Subcutaneous abdominal adipose tissue (tissue), 5 donors: ENCODE data around the gene CLDN6.
A peak's percentile ranks its signal among the peaks of the same experiment; 100 is the strongest.

Source experiments
- H3K27ac ChIP-seq: one replicate; pipeline ENCODE4 v1.7.0; 2013; ENCODE audit warnings: low read depth, mild to moderate bottlenecking, inconsistent platforms, low read length, moderate library complexity
- H3K27me3 ChIP-seq, 5 donors: one replicate each; pipeline ENCODE4 v1.7.0; 2013; ENCODE audit warnings: low read length in 5 of 5, inconsistent platforms in 1 of 5; ENCODE audit not compliant: control insufficient read depth in 5 of 5, insufficient read depth in 4 of 5
- H3K36me3 ChIP-seq, 5 donors: one replicate each; pipeline ENCODE4 v1.7.0; 2013; ENCODE audit warnings: low read length in 5 of 5; ENCODE audit not compliant: control insufficient read depth in 5 of 5, insufficient read depth in 5 of 5
- H3K4me1 ChIP-seq, 5 donors: one replicate each; pipeline ENCODE4 v1.7.0; 2013; ENCODE audit warnings: low read length in 5 of 5, mild to moderate bottlenecking in 3 of 5, moderate library complexity in 1 of 5; ENCODE audit not compliant: control insufficient read depth in 5 of 5, insufficient read depth in 5 of 5
- H3K4me3 ChIP-seq, 5 donors: one replicate each; pipeline ENCODE4 v1.7.0; 2013; ENCODE audit warnings: low read length in 5 of 5, low read depth in 1 of 5
- H3K9ac ChIP-seq, 5 donors: one replicate each; pipeline ENCODE4 v1.7.0; 2013; ENCODE audit warnings: low read length in 5 of 5, mild to moderate bottlenecking in 4 of 5, moderate library complexity in 3 of 5
- H3K9me3 ChIP-seq, 5 donors: one replicate each; pipeline ENCODE4 v1.7.0; 2013; ENCODE audit warnings: low read length in 5 of 5; ENCODE audit not compliant: control insufficient read depth in 5 of 5
- donor health status: healthy.
- donor health status: healthy.
- donor health status: healthy.
- donor health status: healthy.
- donor health status: healthy.

CLDN6 gene

DNA sequence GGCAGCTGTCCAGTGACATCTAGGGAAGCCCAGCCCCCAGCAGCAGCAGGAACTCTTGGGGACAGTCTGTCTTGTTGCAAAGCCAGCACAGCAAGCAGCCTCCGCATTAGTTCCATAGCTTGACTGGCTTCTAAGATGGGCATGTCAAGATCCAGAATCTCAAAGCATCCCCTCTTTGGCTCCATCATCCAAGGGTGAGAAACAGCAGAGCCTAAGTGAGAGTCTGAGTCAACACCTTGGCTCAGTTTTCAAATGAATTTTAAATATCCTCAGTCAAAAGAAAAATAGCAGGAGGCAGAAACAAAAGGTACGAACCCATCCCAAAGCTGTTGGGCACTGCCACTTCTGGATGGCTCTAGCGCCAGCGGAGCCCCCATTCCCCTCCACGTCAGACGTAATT is 3.0 kb downstream of the CLDN6 start:
- Histone ChIP-seq H3K9me3 (no peaks in the 10 kb centered on the region), H3K9ac (no peak overlapping the region), H3K27ac (no peak overlapping the region), H3K4me1 (peaks cover 0 to 9% (median 4%) of the 10 kb centered on the region in 5 donors), H3K36me3 (no peaks in the 10 kb centered on the region), H3K27me3 (peaks cover 30 to 62% (median 42%) of the 10 kb centered on the region in 5 donors), H3K4me3 (no peak overlapping the region)

DNA sequence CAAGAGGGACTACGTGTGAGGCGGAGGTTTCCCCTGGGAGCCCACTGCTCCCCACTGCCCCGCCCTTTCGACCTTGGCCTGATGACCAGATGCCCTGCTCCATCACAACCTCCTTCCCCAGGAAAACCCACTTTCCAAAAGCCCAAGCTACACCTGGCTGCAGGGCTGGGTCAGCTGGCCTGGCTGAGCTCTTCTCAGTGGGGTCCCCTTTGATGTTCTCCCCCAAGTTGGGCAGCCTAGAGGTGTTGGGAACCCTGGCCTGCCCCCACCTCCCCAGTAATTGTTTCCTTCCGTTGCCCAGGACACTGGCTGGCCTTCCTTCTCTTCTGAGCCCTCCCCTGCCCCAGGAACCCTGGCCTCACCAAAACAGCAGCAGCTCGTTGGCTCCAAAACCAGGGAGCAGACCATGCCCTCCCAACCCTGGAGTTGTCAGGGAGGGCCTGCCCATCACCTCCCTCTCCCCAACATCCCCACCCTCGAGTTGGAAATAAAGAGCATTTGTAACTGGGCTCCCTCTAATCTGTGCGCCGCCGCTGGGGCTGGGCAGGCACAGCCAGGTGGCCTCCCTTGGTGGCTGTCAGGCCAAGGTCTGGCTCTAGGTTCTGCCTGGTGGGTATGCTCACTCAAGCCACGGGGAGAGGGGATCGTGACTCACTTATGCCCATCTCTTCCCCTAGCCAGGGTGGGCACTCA is 3.8 kb downstream of the CLDN6 start:
- no peaks in the 10 kb centered on the region for H3K9me3 ChIP-seq
- peaks cover 34 to 68% (median 47%) of the 10 kb centered on the region in 5 donors for H3K27me3 ChIP-seq
- no peak overlapping the region for H3K4me3 ChIP-seq
- no peak overlapping the region for H3K27ac ChIP-seq
- no peaks in the 10 kb centered on the region for H3K36me3 ChIP-seq
- H3K9ac ChIP-seq: no peak overlapping the region
- H3K4me1 ChIP-seq: peaks cover 0 to 6% (median 0%) of the 10 kb centered on the region in 5 donors

DNA sequence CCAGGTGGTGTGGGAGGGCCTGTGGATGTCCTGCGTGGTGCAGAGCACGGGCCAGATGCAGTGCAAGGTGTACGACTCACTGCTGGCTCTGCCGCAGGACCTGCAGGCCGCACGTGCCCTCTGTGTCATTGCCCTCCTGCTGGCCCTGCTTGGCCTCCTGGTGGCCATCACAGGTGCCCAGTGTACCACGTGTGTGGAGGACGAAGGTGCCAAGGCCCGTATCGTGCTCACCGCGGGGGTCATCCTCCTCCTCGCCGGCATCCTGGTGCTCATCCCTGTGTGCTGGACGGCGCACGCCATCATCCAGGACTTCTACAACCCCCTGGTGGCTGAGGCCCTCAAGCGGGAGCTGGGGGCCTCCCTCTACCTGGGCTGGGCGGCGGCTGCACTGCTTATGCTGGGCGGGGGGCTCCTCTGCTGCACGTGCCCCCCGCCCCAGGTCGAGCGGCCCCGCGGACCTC is 4.5 kb downstream of the CLDN6 start:
- H3K27ac ChIP-seq: no peak overlapping the region
- no peaks in the 10 kb centered on the region for H3K9me3 ChIP-seq
- no peaks in the 10 kb centered on the region for H3K36me3 ChIP-seq
- no peak overlapping the region for H3K4me3 ChIP-seq
- H3K9ac ChIP-seq: no peak overlapping the region
- H3K27me3 ChIP-seq: peaks cover 36 to 70% (median 51%) of the 10 kb centered on the region in 5 donors
- peaks cover 0 to 8% (median 2%) of the 10 kb centered on the region in 5 donors for H3K4me1 ChIP-seq

DNA sequence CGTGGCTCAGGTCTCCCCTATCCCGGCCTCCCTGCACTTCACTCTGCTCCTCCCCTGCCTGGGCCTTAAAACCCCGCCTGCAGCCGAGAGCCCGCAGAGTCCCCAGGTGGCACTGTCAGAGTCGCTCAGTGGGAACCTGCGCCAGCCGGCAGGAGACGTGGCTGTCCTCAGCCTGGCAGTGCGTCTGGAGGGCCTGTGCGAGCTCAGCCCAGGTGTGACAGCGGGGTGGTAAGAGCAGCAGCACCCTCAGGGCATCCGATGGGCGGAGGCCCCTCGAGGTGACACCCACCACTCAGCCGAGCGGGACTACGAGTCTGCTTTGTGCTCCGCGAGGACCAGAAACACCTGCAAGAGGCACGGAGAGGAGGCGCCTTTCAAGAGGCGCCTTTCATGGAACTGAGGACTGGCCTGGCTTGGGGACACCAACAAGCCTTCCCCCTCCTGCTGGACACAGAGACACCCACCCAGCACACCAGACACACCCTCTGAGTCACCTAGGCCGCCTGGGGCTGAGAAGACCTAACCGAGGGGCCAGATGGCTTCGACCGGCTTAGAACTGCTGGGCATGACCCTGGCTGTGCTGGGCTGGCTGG is 5.1 kb downstream of the CLDN6 start, which contains the start of gene CLDN9:
Gene CLDN9, plus strand, starts transcription at position 96 of the 593 bp plus-strand sequence. Its CDS starts 440 bp downstream, at position 536.
- Histone ChIP-seq H3K9ac (no peak within 1 kb of the TSS), H3K4me3 (no peak within 1 kb of the TSS)

DNA sequence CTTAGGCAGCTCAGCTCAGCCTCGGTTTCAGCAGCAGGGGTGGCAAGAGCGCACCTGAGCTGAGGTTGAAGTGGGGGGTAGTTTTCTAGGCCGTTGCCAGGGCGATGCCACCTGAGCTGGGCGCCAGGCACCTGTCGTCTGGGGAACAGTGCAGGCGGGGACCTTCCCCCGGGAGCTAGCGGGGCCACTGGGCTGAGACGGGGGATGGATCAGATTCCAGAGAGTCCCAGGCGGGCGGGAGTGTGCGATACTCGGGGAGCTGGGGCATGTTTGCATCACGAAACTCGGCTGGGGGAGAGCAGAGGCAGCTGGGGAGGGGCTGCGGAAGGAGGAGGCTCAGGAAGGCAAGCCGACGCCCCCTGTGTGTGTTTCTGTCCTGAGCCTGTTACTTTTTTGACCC is 5.7 kb downstream of the CLDN6 start:
- Histone ChIP-seq H3K4me3 (no peak overlapping the region), H3K9ac (no peak overlapping the region), H3K36me3 (no peaks in the 10 kb centered on the region), H3K9me3 (no peaks in the 10 kb centered on the region), H3K4me1 (peaks cover 0 to 16% (median 14%) of the 10 kb centered on the region in 5 donors), H3K27me3 (peaks cover 43 to 72% (median 54%) of the 10 kb centered on the region in 5 donors), H3K27ac (no peak overlapping the region)

More for the DNA sequence above, 5.1 kb downstream of the CLDN6 start, which contains the start of gene CLDN9:
- no peak within 1 kb of the TSS for H3K27ac ChIP-seq
- H3K4me1 ChIP-seq: peaks cover 0 to 9% (median 7%) of the 10 kb centered on the region in 5 donors
- no peaks in the 10 kb centered on the region for H3K9me3 ChIP-seq
- peaks cover 38 to 70% (median 52%) of the 10 kb centered on the region in 5 donors for H3K27me3 ChIP-seq
- no peaks in the 10 kb centered on the region for H3K36me3 ChIP-seq

DNA sequence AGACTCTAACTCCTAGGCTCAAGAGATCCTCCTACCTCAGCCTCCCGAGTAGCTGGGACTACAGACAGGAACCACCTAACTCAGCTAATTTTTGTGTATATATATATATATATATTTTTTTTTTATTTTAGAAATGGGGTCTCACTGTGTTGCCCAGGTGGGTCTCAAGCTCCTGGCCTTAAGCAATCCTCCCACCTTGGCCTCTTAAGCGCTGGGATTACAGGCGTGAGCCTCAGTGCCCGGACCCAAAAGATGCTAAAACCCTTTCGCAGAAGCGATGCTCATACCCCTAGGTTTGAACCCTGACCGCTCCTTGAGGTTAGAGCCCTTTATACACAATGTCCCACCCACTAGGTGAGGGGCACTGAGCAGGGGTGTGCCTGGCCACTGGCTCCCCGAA is 7.5 kb downstream of the CLDN6 start:
- no peak overlapping the region for H3K4me3 ChIP-seq
- no peaks in the 10 kb centered on the region for H3K36me3 ChIP-seq
- peaks cover 0 to 22% (median 14%) of the 10 kb centered on the region in 5 donors for H3K4me1 ChIP-seq
- H3K27ac ChIP-seq: no peak overlapping the region
- H3K9ac ChIP-seq: no peak overlapping the region
- H3K27me3 ChIP-seq: peaks cover 46 to 73% (median 58%) of the 10 kb centered on the region in 5 donors
- no peaks in the 10 kb centered on the region for H3K9me3 ChIP-seq

DNA sequence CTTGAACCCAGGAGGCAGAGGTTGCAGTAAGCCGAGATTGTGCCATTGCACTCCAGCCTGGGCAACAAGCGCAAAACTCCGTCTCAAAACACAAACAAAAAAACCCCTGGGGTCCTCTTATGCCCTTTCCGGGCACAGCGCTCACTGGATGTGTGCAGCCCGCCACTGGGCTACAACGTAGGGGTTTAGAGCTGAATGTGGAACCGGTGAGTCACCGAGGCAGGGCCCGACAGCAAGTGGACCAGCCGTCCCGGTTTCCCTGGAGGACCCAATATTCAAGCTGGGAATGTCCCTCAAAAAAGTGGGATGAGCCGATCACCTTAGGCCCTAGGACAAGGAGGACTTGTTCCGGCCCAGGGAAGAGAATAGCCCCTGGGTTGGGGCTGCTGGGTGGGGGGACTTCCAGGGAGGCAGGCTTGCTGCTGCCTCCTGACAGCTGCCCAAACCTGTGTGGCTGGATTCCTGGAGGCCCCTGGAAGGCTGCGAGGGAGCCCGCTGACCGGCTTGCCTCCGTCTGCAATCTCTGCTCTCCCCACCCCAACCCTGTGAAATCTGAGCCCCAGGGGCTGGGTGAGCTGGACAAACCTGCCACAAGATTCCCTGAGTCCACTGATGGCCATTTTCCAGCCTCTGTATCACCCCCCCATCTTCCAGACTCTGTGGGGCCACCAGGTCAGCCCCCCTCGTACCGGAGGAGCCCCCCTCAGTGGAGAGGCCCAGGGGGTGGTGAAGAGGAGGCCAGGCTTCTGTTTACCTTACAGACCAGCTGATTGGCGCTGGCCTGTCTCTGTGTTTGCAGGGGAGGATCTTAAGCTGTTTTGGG is 8.2 kb downstream of the CLDN6 start:
- Histone ChIP-seq H3K4me3 (no peak overlapping the region), H3K36me3 (no peaks in the 10 kb centered on the region), H3K4me1 (peaks cover 0 to 25% (median 17%) of the 10 kb centered on the region in 5 donors), H3K27ac (no peak overlapping the region), H3K9me3 (no peaks in the 10 kb centered on the region), H3K9ac (no peak overlapping the region), H3K27me3 (peaks cover 46 to 71% (median 58%) of the 10 kb centered on the region in 5 donors)

DNA sequence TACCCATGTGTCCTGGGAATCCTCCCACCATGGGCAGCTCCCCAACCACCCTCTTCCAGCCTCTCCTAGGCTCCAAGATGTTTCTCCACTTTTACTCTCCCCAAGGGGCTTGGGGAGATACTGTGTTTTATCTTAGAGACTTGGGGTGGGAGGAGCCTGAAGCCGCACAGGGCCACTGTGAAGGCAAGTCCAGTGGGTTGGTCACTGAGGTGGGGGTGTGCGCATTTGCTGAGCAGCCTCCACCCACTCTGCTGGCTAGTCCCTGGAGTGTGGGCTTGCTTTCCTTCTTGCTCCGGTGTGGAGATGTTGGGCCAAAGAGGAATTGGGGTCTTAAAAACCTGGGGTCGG is 9.3 kb downstream of the CLDN6 start:
- Histone ChIP-seq H3K4me1 (peaks cover 0 to 28% (median 18%) of the 10 kb centered on the region in 5 donors), H3K9me3 (no peaks in the 10 kb centered on the region), H3K27me3 (peaks cover 41 to 61% (median 51%) of the 10 kb centered on the region in 5 donors), H3K36me3 (no peaks in the 10 kb centered on the region), H3K27ac (no peak overlapping the region), H3K4me3 (peak overlapping the region in 1 of 5 donors; percentile 18), H3K9ac (peak overlapping the region in 1 of 5 donors; percentile 30)

DNA sequence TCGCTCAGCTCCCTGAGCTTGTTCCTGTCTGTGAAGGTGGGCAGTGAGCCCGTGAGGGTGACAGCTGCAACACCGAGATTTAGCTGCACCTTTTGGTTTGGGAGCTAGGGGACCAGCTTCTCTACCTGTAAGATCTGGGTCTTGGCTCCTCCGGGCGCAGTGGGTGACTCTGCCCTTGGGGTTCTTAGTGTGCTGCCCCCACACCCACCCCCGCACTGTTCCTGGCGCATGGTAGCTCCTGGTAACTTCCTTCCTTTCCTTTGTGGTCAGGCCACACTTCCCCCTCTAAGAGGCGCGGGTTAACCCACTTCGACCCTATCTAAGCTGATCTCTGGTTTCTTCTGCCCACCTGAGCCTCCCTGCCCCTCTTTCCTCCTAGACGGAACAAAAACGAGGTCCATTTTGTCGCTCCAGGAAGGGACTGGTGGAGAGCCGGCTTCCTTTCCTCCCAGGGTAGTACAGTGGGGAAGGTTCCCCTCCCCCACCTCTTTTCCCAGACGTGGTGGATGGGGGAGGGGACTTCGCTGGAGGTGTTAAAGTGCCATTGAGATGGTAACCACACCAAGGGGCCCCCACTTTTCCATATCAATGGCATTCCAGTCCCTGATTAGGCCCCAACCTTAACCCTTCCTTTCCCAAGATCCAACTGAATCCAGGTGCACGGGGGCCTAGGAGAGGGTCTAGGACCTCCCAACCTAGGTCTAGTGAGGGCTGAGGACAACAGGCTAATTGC is 9.9 kb downstream of the CLDN6 start:
- no peaks in the 10 kb centered on the region for H3K36me3 ChIP-seq
- peak overlapping the region in 1 of 5 donors; percentile 30 for H3K9ac ChIP-seq
- H3K27me3 ChIP-seq: peaks cover 35 to 55% (median 46%) of the 10 kb centered on the region in 5 donors
- H3K4me1 ChIP-seq: peaks cover 0 to 31% (median 18%) of the 10 kb centered on the region in 5 donors
- peak overlapping the region in 3 of 5 donors; percentile 17 to 47 (median 18) for H3K4me3 ChIP-seq
- no peaks in the 10 kb centered on the region for H3K9me3 ChIP-seq
- no peak overlapping the region for H3K27ac ChIP-seq
